Osteoblast (primary cell): ENCODE measurements around the gene ERC1. TPM values are rescaled to one million over a fixed set of nuclear protein-coding genes. Genes with fewer than 3 reads are reported as not detected.

Experiments
- DNase-seq: peaks from one replicate; pipeline ENCODE4 v3.0.0; 2011; ENCODE audit warnings: low spot score, mixed read lengths; ENCODE audit not compliant: insufficient read length; ENCODE audit errors: missing footprints
- H2AFZ ChIP-seq: 2 replicates; pipeline ENCODE4 v1.6.0; 2011; ENCODE audit warnings: mild to moderate bottlenecking, low read length
- H3K27ac ChIP-seq: 2 replicates; pipeline ENCODE4 v1.5.1; 2011; ENCODE audit warnings: mild to moderate bottlenecking, low read depth, low read length, moderate library complexity
- H3K27me3 ChIP-seq: 2 replicates; pipeline ENCODE4 v1.6.0; 2012; ENCODE audit warnings: mild to moderate bottlenecking, control low read depth, inconsistent platforms, low read length, moderate library complexity; ENCODE audit not compliant: insufficient read depth
- H3K36me3 ChIP-seq: 2 replicates; pipeline ENCODE4 v1.5.1; 2011; ENCODE audit warnings: mild to moderate bottlenecking, low read length, control low read depth, moderate library complexity; ENCODE audit not compliant: insufficient read depth
- H3K4me1 ChIP-seq: 2 replicates; pipeline ENCODE4 v1.5.1; 2011; ENCODE audit warnings: mild to moderate bottlenecking, low read length, control low read depth, moderate library complexity; ENCODE audit not compliant: insufficient read depth
- H3K4me2 ChIP-seq: 2 replicates; pipeline ENCODE4 v1.6.0; 2011; ENCODE audit warnings: mild to moderate bottlenecking, low read length; ENCODE audit not compliant: insufficient read depth
- H3K4me3 ChIP-seq: fragments of 200-600 bp; sonication (generic); 3 replicates; pipeline ENCODE4 v1.5.1; 2012; ENCODE audit warnings: mild to moderate bottlenecking, low read length, inconsistent platforms; ENCODE audit not compliant: insufficient read depth
- H3K79me2 ChIP-seq: 2 replicates; pipeline ENCODE4 v1.6.0; 2012; ENCODE audit warnings: mild to moderate bottlenecking, low read length, control low read depth, inconsistent platforms; ENCODE audit not compliant: insufficient read depth
- H3K9me3 ChIP-seq: 2 replicates; pipeline ENCODE4 v1.5.1; 2011; ENCODE audit warnings: low read depth, low read length, control low read depth
- H4K20me1 ChIP-seq: 2 replicates; pipeline ENCODE4 v1.6.0; 2012; ENCODE audit warnings: mild to moderate bottlenecking, low read length, control low read depth; ENCODE audit not compliant: insufficient read depth
- total RNA-seq: library from RNA; depleted of rRNA; stranded (reverse); fragments of >200 nt; gene quantifications from 2 replicates; pipeline ENCODE4 v1.2.3, GENCODE V29; 2012
- TF ChIP-seq, protein P1 (sequence below): IDR thresholded peaks from 2 replicates; pipeline ENCODE4 v1.5.1; 2011; ENCODE audit warnings: mild to moderate bottlenecking, low read depth, low read length, moderate library complexity; ENCODE audit errors: extremely low read depth

The ERC1 gene
- total RNA-seq, 1 donor, result 36.2 TPM

DNA sequence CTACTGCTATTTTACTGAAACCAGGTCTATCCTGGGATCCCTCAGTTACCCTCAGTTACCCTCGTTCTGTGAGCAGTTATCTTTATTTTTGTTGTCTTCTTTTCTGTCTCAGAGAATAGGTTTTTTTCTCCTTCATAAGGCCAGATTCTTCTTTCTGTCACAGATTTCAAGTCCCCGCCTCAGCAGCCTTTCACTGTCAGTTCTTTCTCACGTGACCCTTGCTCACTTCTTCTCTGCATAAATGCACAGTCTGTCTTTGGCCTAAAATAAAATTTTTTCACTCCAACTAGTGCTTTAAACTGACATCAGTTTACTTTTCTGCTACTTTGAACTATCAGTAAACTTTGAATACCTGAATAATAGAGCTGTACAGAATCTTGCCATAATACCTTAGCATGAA, 299.7 kb downstream of the ERC1 start:
- Histone ChIP-seq H4K20me1 (no peaks in the 10 kb centered on the region), H3K27me3 (no peaks in the 10 kb centered on the region), H3K9me3 (no peaks in the 10 kb centered on the region), H3K79me2 (no peaks in the 10 kb centered on the region), H3K27ac (no peak overlapping the region), H3K4me3 (no peak overlapping the region), H3K36me3 (no peaks in the 10 kb centered on the region), H3K4me2 (no peak overlapping the region), H2AFZ (no peak overlapping the region), H3K4me1 (no peaks in the 10 kb centered on the region)
- TF ChIP-seq, protein P1, sequence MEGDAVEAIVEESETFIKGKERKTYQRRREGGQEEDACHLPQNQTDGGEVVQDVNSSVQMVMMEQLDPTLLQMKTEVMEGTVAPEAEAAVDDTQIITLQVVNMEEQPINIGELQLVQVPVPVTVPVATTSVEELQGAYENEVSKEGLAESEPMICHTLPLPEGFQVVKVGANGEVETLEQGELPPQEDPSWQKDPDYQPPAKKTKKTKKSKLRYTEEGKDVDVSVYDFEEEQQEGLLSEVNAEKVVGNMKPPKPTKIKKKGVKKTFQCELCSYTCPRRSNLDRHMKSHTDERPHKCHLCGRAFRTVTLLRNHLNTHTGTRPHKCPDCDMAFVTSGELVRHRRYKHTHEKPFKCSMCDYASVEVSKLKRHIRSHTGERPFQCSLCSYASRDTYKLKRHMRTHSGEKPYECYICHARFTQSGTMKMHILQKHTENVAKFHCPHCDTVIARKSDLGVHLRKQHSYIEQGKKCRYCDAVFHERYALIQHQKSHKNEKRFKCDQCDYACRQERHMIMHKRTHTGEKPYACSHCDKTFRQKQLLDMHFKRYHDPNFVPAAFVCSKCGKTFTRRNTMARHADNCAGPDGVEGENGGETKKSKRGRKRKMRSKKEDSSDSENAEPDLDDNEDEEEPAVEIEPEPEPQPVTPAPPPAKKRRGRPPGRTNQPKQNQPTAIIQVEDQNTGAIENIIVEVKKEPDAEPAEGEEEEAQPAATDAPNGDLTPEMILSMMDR, result no peak
- DNase-seq, result no peak

- no peaks in the 10 kb centered on the region for H3K9me3 ChIP-seq
- no peaks in the 10 kb centered on the region for H3K79me2 ChIP-seq
- TF ChIP-seq, protein P1, result no peak
- no peaks in the 10 kb centered on the region for H4K20me1 ChIP-seq
- no peak overlapping the region for H3K27ac ChIP-seq
- H3K4me1 ChIP-seq, result no peaks in the 10 kb centered on the region
- no peak overlapping the region for H3K4me3 ChIP-seq
- no peak overlapping the region for H2AFZ ChIP-seq
- no peak overlapping the region for H3K4me2 ChIP-seq
- no peak for DNase-seq
- H3K27me3 ChIP-seq, result no peaks in the 10 kb centered on the region
- no peaks in the 10 kb centered on the region for H3K36me3 ChIP-seq
These were observed 300.7 kb downstream of the ERC1 start for GRCh38 chr12:1291601-1292332.

GRCh38 chr12:1293901-1294300, 302.9 kb downstream of the ERC1 start:
- no peaks in the 10 kb centered on the region for H3K36me3 ChIP-seq
- no peaks in the 10 kb centered on the region for H3K27me3 ChIP-seq
- DNase-seq, result no peak
- no peak overlapping the region for H3K27ac ChIP-seq
- no peaks in the 10 kb centered on the region for H3K79me2 ChIP-seq
- H3K4me1 ChIP-seq, result no peaks in the 10 kb centered on the region
- H3K9me3 ChIP-seq, result no peaks in the 10 kb centered on the region
- TF ChIP-seq, protein P1, result no peak
- no peak overlapping the region for H3K4me3 ChIP-seq
- no peak overlapping the region for H3K4me2 ChIP-seq
- H2AFZ ChIP-seq, result no peak overlapping the region
- H4K20me1 ChIP-seq, result no peaks in the 10 kb centered on the region

DNA sequence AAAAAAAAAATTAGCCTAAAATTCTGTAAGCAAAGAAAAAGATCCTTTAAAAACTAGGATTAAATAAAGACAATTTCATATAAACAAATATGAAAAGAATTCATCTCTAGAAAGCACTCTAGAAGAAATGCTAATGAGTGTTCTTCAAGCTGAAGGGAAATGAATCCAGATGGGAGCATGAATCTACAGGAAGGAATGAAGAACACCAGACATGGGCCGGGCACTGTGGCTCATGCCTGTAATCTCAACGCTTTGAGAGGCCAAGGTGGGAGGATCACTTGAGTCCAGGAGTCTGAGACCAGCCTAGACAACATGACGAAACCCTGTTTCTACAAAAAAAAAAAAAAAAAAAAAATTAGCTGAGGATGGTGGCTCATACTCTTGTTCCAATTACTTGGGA, 306.2 kb downstream of the ERC1 start:
- TF ChIP-seq, protein P1, result no peak
- Histone ChIP-seq H3K27me3 (no peaks in the 10 kb centered on the region), H3K9me3 (no peaks in the 10 kb centered on the region), H4K20me1 (no peaks in the 10 kb centered on the region), H3K79me2 (no peaks in the 10 kb centered on the region), H3K27ac (peak overlapping the region; percentile 20), H3K4me2 (no peak overlapping the region), H3K4me1 (no peaks in the 10 kb centered on the region), H3K4me3 (no peak overlapping the region), H3K36me3 (no peaks in the 10 kb centered on the region), H2AFZ (no peak overlapping the region)
- DNase-seq, result peak; percentile 88
